H9 (cell line): ENCODE results near the gene GTF3A. TPM values are rescaled to one million over a fixed set of nuclear protein-coding genes. Genes with fewer than 3 reads are reported as not detected.

Experiments used
- DNase-seq: peaks from one replicate; pipeline ENCODE4 v3.0.0-alpha.2; 2017
- H2AFZ ChIP-seq: one replicate; pipeline ENCODE4 v1.6.1; 2013; ENCODE audit warnings: mild to moderate bottlenecking, low read length, control low read depth, moderate library complexity
- H2AK5ac ChIP-seq: 2 replicates; pipeline ENCODE4 v1.6.1; 2013; ENCODE audit warnings: low read length, control low read depth, mixed read lengths; ENCODE audit not compliant: insufficient read length
- H2BK120ac ChIP-seq: one replicate; pipeline ENCODE4 v1.6.1; 2013; ENCODE audit warnings: low read depth, mild to moderate bottlenecking, low read length, control low read depth, inconsistent platforms; ENCODE audit not compliant: poor library complexity, severe bottlenecking
- H2BK12ac ChIP-seq: 2 replicates; pipeline ENCODE4 v1.6.1; 2013; ENCODE audit warnings: low read length, control low read depth, mixed read lengths, low read depth; ENCODE audit not compliant: insufficient read length
- H2BK15ac ChIP-seq: 2 replicates; pipeline ENCODE4 v1.6.1; 2013; ENCODE audit warnings: low read depth, low read length, control low read depth
- H2BK20ac ChIP-seq: one replicate; pipeline ENCODE4 v1.6.1; 2013; ENCODE audit warnings: low read depth, mild to moderate bottlenecking, low read length, control low read depth, inconsistent platforms; ENCODE audit not compliant: poor library complexity, severe bottlenecking
- H2BK5ac ChIP-seq: 2 replicates; pipeline ENCODE4 v1.6.1; 2013; ENCODE audit warnings: low read length, control low read depth, mixed read lengths; ENCODE audit not compliant: insufficient read length
- H3K14ac ChIP-seq: 2 replicates; pipeline ENCODE4 v1.6.1; 2013; ENCODE audit warnings: low read length, control low read depth; ENCODE audit not compliant: insufficient read depth
- H3K18ac ChIP-seq: 2 replicates; pipeline ENCODE4 v1.6.1; 2013; ENCODE audit warnings: low read depth, mild to moderate bottlenecking, mixed read lengths, low read length, control low read depth; ENCODE audit not compliant: insufficient read length
- H3K23ac ChIP-seq: 2 replicates; pipeline ENCODE4 v1.6.1; 2013; ENCODE audit warnings: low read length, control low read depth, mixed read lengths, low read depth; ENCODE audit not compliant: insufficient read length
- H3K23me2 ChIP-seq: 2 replicates; pipeline ENCODE4 v1.6.1; 2013; ENCODE audit warnings: low read depth, mild to moderate bottlenecking, mixed read lengths, low read length, control low read depth; ENCODE audit not compliant: insufficient read length, poor library complexity, severe bottlenecking
- H3K27ac ChIP-seq: 2 replicates; pipeline ENCODE4 v1.5.1; 2013; ENCODE audit warnings: low read length, control low read depth, mixed read lengths, low read depth; ENCODE audit not compliant: insufficient read length
- H3K27me3 ChIP-seq: 2 replicates; pipeline ENCODE4 v1.6.1; 2013; ENCODE audit warnings: low read length, control low read depth, inconsistent platforms; ENCODE audit not compliant: insufficient read depth
- H3K4ac ChIP-seq: 2 replicates; pipeline ENCODE4 v1.6.1; 2013; ENCODE audit warnings: low read depth, mild to moderate bottlenecking, control low read depth, inconsistent platforms, low read length, moderate library complexity
- H3K4me1 ChIP-seq: 2 replicates; pipeline ENCODE4 v1.6.1; 2013; ENCODE audit warnings: low read length, control low read depth, inconsistent platforms; ENCODE audit not compliant: insufficient read depth
- H3K4me2 ChIP-seq: 2 replicates; pipeline ENCODE4 v1.6.1; 2013; ENCODE audit warnings: low read length, control low read depth, mixed read lengths; ENCODE audit not compliant: insufficient read length, insufficient read depth
- H3K56ac ChIP-seq: 2 replicates; pipeline ENCODE4 v1.6.1; 2013; ENCODE audit warnings: low read depth, mild to moderate bottlenecking, mixed read lengths, low read length, control low read depth; ENCODE audit not compliant: insufficient read length
- H3K79me1 ChIP-seq: 2 replicates; pipeline ENCODE4 v1.6.1; 2013; ENCODE audit warnings: low read depth, mild to moderate bottlenecking, moderate library complexity, low read length, control low read depth, inconsistent platforms; ENCODE audit not compliant: insufficient read depth, poor library complexity, severe bottlenecking
- H3K79me2 ChIP-seq: 2 replicates; pipeline ENCODE4 v1.6.1; 2013; ENCODE audit warnings: low read length, control low read depth, inconsistent platforms; ENCODE audit not compliant: insufficient read depth
- H3K9ac ChIP-seq: 2 replicates; pipeline ENCODE4 v1.6.1; 2013; ENCODE audit warnings: low read length, control low read depth, mixed read lengths; ENCODE audit not compliant: insufficient read length; ENCODE audit errors: extremely low read depth
- H3K9me3 ChIP-seq: one replicate; pipeline ENCODE4 v1.6.1; 2013; ENCODE audit warnings: low read depth, low read length, inconsistent platforms; ENCODE audit not compliant: control insufficient read depth
- H3T11ph ChIP-seq: one replicate; pipeline ENCODE4 v1.6.1; 2013; ENCODE audit warnings: mild to moderate bottlenecking, low read length, control low read depth, inconsistent platforms
- H4K20me1 ChIP-seq: one replicate; pipeline ENCODE4 v1.6.1; 2013; ENCODE audit not compliant: control insufficient read depth, insufficient read length, insufficient read depth
- H4K5ac ChIP-seq: 2 replicates; pipeline ENCODE4 v1.6.1; 2013; ENCODE audit warnings: low read depth, mild to moderate bottlenecking, mixed read lengths, low read length, control low read depth; ENCODE audit not compliant: insufficient read length
- H4K8ac ChIP-seq: replicated peaks from 2 replicates; pipeline ENCODE4 v1.6.1; 2013; ENCODE audit warnings: low read length, control low read depth, mixed read lengths, low read depth; ENCODE audit not compliant: insufficient read length
- H4K91ac ChIP-seq: 2 replicates; pipeline ENCODE4 v1.6.1; 2013; ENCODE audit warnings: low read depth, mild to moderate bottlenecking, moderate library complexity, mixed read lengths, low read length, control low read depth; ENCODE audit not compliant: insufficient read length
- H3K27ac Mint-ChIP-seq, 3 experiments: 2 replicates in 2 of 3; 3 replicates in 1 of 3; pipeline ENCODE4 v1.8.0; 2020 to 2021; ENCODE audit warnings: mixed read lengths in 3 of 3, mild to moderate bottlenecking in 1 of 3, moderate library complexity in 1 of 3
- H3K27me3 Mint-ChIP-seq: 2 replicates; pipeline ENCODE4 v1.8.0; 2021; ENCODE audit warnings: low read depth, mild to moderate bottlenecking, moderate library complexity, mixed read lengths
- H3K36me3 Mint-ChIP-seq, 3 experiments: 2 replicates in 2 of 3; 3 replicates in 1 of 3; pipeline ENCODE4 v1.8.0; 2020 to 2021; ENCODE audit warnings: low read depth in 3 of 3, mixed read lengths in 3 of 3; ENCODE audit not compliant: insufficient read depth in 1 of 3
- H3K4me1 Mint-ChIP-seq, 2 experiments: 2 replicates each; pipeline ENCODE4 v1.8.0; 2020; ENCODE audit warnings: mixed read lengths in 2 of 2
- H3K4me3 Mint-ChIP-seq, 2 experiments: 2 replicates in 1 of 2; 3 replicates in 1 of 2; pipeline ENCODE4 v1.8.0; 2020 to 2021; ENCODE audit warnings: mild to moderate bottlenecking in 2 of 2, mixed read lengths in 2 of 2, moderate library complexity in 1 of 2
- H3K9me3 Mint-ChIP-seq, 2 experiments: 2 replicates in 1 of 2; 3 replicates in 1 of 2; pipeline ENCODE4 v1.8.0; 2020; ENCODE audit warnings: mild to moderate bottlenecking in 2 of 2, mixed read lengths in 2 of 2, moderate library complexity in 1 of 2
- WGBS: extraction: QIAGEN DNeasy Blood & Tissue Kit; methylation state at CpG from one replicate; pipeline ENCODE4 v1.1.7; 2013; ENCODE audit warnings: missing lambda C conversion rate, low lambda C conversion rate, mixed read lengths; ENCODE audit not compliant: insufficient read length; ENCODE audit errors: extremely low coverage; 5-methylcytosine and 5-hydroxymethylcytosine counted together
- total RNA-seq: library from RNA; stranded (reverse); gene quantifications from 2 replicates; pipeline ENCODE4 v1.2.1, GENCODE V29; 2021
- TF ChIP-seq, protein P1 (sequence below): fragments of 200-600 bp; sonication (generic); conservative IDR thresholded peaks from 3 replicates; pipeline ENCODE4 v1.8.0; 2021; ENCODE audit warnings: antibody characterized with exemption, mild to moderate bottlenecking

GTF3A gene
- total RNA-seq, 1 experiment from 2014 or later: 70.0 TPM

- no peaks in the 10 kb centered on the region; the same call in none of the 2 replicates for H3K4me1 ChIP-seq
- H3K23me2 ChIP-seq: peaks cover 11% of the 10 kb centered on the region
- WGBS: no CpG with 5 or more reads among the region's 81 CpGs
- no peak within 1 kb of the TSS for H2BK5ac ChIP-seq
- no peak within 1 kb of the TSS for H4K5ac ChIP-seq
- H3K18ac ChIP-seq: peak within 1 kb of the TSS; percentile 55
- peak within 1 kb of the TSS; percentile 86 for H3K4me2 ChIP-seq
- H3K79me2 ChIP-seq: peaks cover 3% of the 10 kb centered on the region; the same call in 1 of the 2 replicates
- H3K14ac ChIP-seq: peak within 1 kb of the TSS; percentile 36; the same call in 1 of the 2 replicates
- peak within 1 kb of the TSS; percentile 50 for H3K9ac ChIP-seq
- no peak within 1 kb of the TSS for H2BK15ac ChIP-seq
- no peak within 1 kb of the TSS for H2AK5ac ChIP-seq
- H3T11ph ChIP-seq: no peak within 1 kb of the TSS
- no peaks in the 10 kb centered on the region for H3K27me3 ChIP-seq
- peak within 1 kb of the TSS; percentile 42 for H3K27ac ChIP-seq
- H3K9me3 Mint-ChIP-seq: no peaks in the 10 kb centered on the region
- no peak within 1 kb of the TSS for H3K4ac ChIP-seq
- H3K27me3 Mint-ChIP-seq: peaks cover 4% of the 10 kb centered on the region
- H4K8ac ChIP-seq: no peak within 1 kb of the TSS
- H3K9me3 ChIP-seq: no peaks in the 10 kb centered on the region
- peak within 1 kb of the TSS; percentile 50 for H2BK120ac ChIP-seq
- TF ChIP-seq, protein P1, sequence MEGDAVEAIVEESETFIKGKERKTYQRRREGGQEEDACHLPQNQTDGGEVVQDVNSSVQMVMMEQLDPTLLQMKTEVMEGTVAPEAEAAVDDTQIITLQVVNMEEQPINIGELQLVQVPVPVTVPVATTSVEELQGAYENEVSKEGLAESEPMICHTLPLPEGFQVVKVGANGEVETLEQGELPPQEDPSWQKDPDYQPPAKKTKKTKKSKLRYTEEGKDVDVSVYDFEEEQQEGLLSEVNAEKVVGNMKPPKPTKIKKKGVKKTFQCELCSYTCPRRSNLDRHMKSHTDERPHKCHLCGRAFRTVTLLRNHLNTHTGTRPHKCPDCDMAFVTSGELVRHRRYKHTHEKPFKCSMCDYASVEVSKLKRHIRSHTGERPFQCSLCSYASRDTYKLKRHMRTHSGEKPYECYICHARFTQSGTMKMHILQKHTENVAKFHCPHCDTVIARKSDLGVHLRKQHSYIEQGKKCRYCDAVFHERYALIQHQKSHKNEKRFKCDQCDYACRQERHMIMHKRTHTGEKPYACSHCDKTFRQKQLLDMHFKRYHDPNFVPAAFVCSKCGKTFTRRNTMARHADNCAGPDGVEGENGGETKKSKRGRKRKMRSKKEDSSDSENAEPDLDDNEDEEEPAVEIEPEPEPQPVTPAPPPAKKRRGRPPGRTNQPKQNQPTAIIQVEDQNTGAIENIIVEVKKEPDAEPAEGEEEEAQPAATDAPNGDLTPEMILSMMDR: no peak
- H3K27ac Mint-ChIP-seq: peak within 1 kb of the TSS; percentile 91 to 95 (median 92)
- H2BK20ac ChIP-seq: no peak within 1 kb of the TSS
- H2AFZ ChIP-seq: no peak within 1 kb of the TSS
- peak; percentile 97 for DNase-seq
- no peaks in the 10 kb centered on the region for H3K36me3 Mint-ChIP-seq
- no peak within 1 kb of the TSS for H3K56ac ChIP-seq
- no peaks in the 10 kb centered on the region for H4K20me1 ChIP-seq
- H2BK12ac ChIP-seq: no peak within 1 kb of the TSS
- no peak within 1 kb of the TSS for H4K91ac ChIP-seq
- H3K23ac ChIP-seq: no peak within 1 kb of the TSS
- H3K79me1 ChIP-seq: peaks cover 3% of the 10 kb centered on the region
- peak within 1 kb of the TSS; percentile 85 to 92 for H3K4me3 Mint-ChIP-seq
- peaks cover 16 to 23% of the 10 kb centered on the region in 2 experiments for H3K4me1 Mint-ChIP-seq
Measured at GRCh38 chr13:27449936-27450828, 25.8 kb downstream of the GTF3A start, which contains the start of gene MTIF3. Gene MTIF3 (minus strand): TSS chr13:27450564. CDS start chr13:27440448, 10,116 bp downstream.
